Measurements from ENCODE around the gene CRACR2B.

GRCh38 chr11:833114-833791 is 5.5 kb downstream of the CRACR2B start:
- TF ChIP-seq CTCF (IDR thresholded peaks at IDR 0.05 in 2 of 3, conservative IDR thresholded peaks at IDR 0.05 in 1 of 3; ENCODE audit: borderline replicate concordance in 1 of 3, insufficient read depth in 1 of 3, low read depth in 2 of 3, low read length in 2 of 3): no peak
- TF ChIP-seq POLR2AphosphoS5 (IDR thresholded peaks at IDR 0.05; ENCODE audit: low read depth, low read length): no peak
- no peak for TF ChIP-seq POLR2A (IDR thresholded peaks at IDR 0.05; ENCODE audit: borderline replicate concordance, extremely low read depth, insufficient read depth, insufficient read length)
- no peak for TF ChIP-seq ZNF274 (IDR thresholded peaks at IDR 0.05; ENCODE audit: low read depth, low read length)
- TF ChIP-seq JUND (IDR thresholded peaks at IDR 0.05): no peak
- no peak for TF ChIP-seq EZH2 (IDR thresholded peaks at IDR 0.05)
- TF ChIP-seq ZFX (IDR thresholded peaks at IDR 0.05): no peak
- TF ChIP-seq FOSL1 (IDR thresholded peaks at IDR 0.05; ENCODE audit: low read depth): no peak
- TF ChIP-seq EZH2phosphoT487 (IDR thresholded peaks at IDR 0.05; ENCODE audit: borderline replicate concordance): no peak
- no peak for TF ChIP-seq ATF3 (IDR thresholded peaks at IDR 0.05)
- TF ChIP-seq SIN3A (IDR thresholded peaks at IDR 0.05; ENCODE audit: low read depth): no peak
- no peak for TF ChIP-seq ELF1 (IDR thresholded peaks at IDR 0.05; ENCODE audit: borderline replicate concordance, low read depth)
- TF ChIP-seq MAX (IDR thresholded peaks at IDR 0.05): no peak

Measured in HCT116 (cell line).